ENCODE results near the gene NUBP2. TPM values are rescaled to one million over a fixed set of nuclear protein-coding genes. Genes with fewer than 3 reads are reported as not detected.

Gene NUBP2
- total RNA-seq, 3 donors from 2014 or later, result 32.1 to 43.1 (median 39.3) TPM

DNA sequence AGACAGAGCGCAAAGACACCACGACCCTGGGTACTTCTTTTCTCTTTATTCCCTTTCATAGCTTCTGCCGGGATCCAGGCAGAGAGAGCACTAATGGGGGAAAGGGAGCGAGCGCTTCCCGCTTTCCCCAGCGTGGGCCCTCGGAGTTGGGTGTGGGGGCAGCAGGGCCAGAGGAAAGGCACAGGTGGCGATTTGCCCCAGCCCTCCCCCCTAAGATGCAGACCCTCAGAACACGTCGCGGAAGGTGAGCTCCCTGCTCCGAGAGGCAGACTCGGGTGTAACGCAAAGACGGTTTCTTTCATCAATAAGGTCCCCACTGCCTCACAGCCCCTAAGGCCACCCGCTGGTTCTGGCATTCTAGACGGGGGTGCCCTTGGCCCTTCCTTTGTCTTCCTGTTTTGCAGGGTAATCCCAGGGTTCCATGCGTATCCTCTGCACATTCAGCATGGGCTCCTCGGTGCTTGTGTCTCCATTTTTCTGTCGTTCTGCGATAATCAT, 10.8 kb upstream of the NUBP2 start:
- Histone ChIP-seq H3K4me1 (ENCODE audit: low read depth) (peaks cover 31% of the 10 kb centered on the region), H3K9me3 (no peaks in the 10 kb centered on the region), H3K4me3 (peak overlapping the region; percentile 89), H3K36me3 (ENCODE audit: low read depth) (no peaks in the 10 kb centered on the region)
- ATAC-seq, result no peak
- TF ChIP-seq, protein P1, sequence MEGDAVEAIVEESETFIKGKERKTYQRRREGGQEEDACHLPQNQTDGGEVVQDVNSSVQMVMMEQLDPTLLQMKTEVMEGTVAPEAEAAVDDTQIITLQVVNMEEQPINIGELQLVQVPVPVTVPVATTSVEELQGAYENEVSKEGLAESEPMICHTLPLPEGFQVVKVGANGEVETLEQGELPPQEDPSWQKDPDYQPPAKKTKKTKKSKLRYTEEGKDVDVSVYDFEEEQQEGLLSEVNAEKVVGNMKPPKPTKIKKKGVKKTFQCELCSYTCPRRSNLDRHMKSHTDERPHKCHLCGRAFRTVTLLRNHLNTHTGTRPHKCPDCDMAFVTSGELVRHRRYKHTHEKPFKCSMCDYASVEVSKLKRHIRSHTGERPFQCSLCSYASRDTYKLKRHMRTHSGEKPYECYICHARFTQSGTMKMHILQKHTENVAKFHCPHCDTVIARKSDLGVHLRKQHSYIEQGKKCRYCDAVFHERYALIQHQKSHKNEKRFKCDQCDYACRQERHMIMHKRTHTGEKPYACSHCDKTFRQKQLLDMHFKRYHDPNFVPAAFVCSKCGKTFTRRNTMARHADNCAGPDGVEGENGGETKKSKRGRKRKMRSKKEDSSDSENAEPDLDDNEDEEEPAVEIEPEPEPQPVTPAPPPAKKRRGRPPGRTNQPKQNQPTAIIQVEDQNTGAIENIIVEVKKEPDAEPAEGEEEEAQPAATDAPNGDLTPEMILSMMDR (IDR thresholded peaks at IDR 0.05), result no peak
- intact Hi-C loops (cut with DNase I, micrococcal nuclease), result no loop called here
- DNase-seq, result peak in 1 of 3 donors; percentile 49

DNA sequence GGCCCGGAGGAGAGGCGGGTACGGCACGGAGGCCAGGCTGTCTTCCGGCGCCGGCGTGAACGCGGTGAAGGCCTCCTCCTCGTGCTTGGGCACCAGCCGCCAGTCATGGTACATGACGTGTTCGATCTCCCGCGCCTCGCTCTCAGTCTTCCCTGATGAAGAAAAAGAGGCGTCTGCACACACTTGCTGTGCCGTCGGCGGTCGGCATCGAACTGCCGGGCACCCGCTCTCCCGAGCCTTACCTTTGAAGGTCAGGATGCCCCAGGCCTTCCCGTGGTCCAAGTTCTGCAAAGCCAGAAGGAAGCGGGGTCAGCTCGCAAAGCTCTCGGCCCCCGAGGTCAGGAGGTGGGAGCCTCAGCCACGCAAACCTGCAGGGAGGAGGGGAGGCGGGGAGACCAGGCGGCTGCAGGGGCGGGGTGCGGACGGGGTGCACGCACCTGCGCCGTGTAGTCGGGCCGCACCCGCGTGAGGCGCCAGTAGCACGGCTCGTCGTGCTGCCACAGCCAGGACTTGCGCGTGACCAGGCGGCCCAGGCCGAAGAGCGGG, 10.3 kb upstream of the NUBP2 start, which contains the start of gene EME2:
EME2 (plus strand) TSS at position 449 of the 546 bp plus-strand sequence. CDS start 418 bp downstream, outside the sequence.
- Histone ChIP-seq H3K9me3 (no peaks in the 10 kb centered on the region), H3K4me3 (peak within 1 kb of the TSS; percentile 89), H3K4me1 (ENCODE audit: low read depth) (peaks cover 31% of the 10 kb centered on the region), H3K36me3 (ENCODE audit: low read depth) (peaks cover 2% of the 10 kb centered on the region)
- peak in 2 of 3 donors; percentile 59 to 77 for DNase-seq
- ATAC-seq, result peak; percentile 27
- TF ChIP-seq, protein P1 (IDR thresholded peaks at IDR 0.05), result no peak
- intact Hi-C loops (cut with DNase I, micrococcal nuclease), result no loop called here

DNA sequence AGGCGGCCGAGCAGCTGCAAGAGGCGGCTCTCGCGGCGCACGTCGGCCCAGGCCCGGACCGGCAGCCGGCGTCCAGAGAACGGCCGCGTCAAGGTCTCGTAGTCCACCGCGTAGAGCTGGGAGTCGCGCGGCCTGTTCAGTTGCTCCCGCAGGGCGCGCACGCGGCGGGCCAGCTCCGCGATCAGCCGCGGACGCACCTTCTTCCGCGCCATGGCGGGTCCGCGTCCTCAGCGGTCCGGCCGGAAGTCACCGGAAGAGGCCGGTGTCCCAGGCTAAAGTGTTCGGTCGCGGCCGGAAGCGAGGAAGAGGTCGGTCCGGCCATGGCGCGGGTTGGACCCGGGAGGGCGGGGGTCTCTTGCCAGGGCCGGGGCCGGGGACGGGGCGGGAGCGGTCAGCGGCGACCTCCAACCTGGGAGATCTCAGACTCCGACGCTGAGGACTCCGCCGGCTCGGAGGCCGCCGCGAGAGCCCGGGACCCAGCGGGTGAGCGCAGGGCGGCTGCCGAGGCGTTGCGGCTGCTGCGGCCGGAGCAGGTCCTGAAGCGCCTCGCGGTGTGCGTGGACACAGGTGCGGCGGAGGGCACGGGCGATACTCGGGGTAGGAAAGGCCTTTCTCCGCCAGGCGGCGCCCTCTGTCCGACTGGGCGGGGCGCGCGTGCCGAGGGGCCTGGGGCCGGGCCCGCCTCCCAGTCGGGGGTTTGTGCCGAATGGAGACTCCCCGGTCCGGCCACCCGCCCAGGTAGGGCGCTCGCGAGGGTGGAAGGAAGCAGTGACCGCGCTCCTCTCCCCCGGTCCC, 9.7 kb upstream of the NUBP2 start, which contains the start of gene MRPS34:
MRPS34 (minus strand) TSS at position 227 of the 795 bp plus-strand sequence; CDS start at position 212, 15 bp downstream.
- ATAC-seq (peak; percentile 80), DNase-seq (peak; percentile 85 to 91 (median 90))
- peak within 1 kb of the TSS; percentile 89 for H3K4me3 ChIP-seq
- H3K4me1 ChIP-seq (ENCODE audit: low read depth), result peaks cover 31% of the 10 kb centered on the region
- H3K36me3 ChIP-seq (ENCODE audit: low read depth), result peaks cover 5% of the 10 kb centered on the region
- intact Hi-C loops (cut with DNase I, micrococcal nuclease), result no loop called here
- TF ChIP-seq, protein P1 (IDR thresholded peaks at IDR 0.05), result peak; percentile 83
- H3K9me3 ChIP-seq, result no peaks in the 10 kb centered on the region

DNA sequence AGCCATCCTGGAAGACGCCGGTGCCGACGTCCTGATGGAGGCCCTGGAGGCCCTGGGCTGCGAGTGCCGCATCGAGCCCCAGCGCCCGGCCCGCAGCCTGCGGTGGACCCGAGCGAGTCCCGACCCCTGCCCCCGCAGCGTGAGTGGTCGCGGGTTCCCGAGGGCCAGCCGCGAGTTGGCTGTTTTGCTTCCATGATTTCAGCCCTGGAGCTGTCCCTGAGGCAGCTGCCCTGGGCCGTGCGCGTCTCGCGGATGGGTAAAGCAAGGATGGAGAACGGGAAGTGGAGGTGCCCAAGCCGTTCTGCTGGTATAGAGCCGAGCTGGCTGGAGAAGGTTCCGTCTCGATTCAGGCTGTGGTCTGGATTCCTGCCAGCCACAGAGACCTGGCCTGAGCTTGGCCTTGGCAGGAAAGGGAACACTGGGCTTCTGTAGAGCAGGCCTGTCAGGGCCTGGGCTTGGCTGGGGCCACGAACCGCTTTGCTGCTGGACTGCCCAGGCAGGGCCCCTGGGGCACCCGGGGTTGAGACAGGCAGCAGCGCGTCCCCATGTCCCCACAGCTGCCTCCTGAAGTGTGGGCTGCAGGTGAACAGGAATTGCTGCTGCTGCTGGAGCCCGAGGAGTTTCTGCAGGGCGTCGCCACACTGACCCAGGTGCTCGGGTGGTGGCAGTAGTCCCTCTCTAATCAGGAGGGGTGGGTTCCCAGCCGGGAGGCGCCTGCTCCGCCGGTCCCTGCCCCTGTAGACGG, 8.9 kb upstream of the NUBP2 start:
- Histone ChIP-seq H3K9me3 (no peaks in the 10 kb centered on the region), H3K4me3 (peak overlapping the region; percentile 89), H3K36me3 (ENCODE audit: low read depth) (peaks cover 5% of the 10 kb centered on the region), H3K4me1 (ENCODE audit: low read depth) (peaks cover 31% of the 10 kb centered on the region)
- TF ChIP-seq, protein P1 (IDR thresholded peaks at IDR 0.05), result no peak
- peak; percentile 4 for ATAC-seq
- intact Hi-C loops (cut with DNase I, micrococcal nuclease), result no loop called here
- DNase-seq, result no peak

DNA sequence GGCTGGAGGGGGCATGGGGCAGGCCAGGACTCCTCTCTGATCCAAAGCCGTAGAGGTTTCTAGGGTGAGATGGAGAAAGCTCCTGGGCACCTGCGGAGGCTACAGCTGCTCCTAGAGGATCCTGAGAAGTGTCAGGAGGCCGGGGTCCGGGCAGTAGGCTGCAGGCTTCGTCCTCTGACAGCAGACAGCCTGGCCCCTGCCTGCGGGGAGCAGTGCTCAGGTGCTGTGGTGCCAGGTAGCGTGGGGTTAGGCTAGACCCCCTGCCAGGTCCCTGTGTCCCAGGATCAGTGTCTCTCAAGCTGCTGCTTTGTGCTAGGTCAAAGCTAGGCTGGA, 8.3 kb upstream of the NUBP2 start:
- Histone ChIP-seq H3K9me3 (no peaks in the 10 kb centered on the region), H3K36me3 (ENCODE audit: low read depth) (peaks cover 5% of the 10 kb centered on the region), H3K4me1 (ENCODE audit: low read depth) (peaks cover 30% of the 10 kb centered on the region), H3K4me3 (no peak overlapping the region)
- TF ChIP-seq, protein P1 (IDR thresholded peaks at IDR 0.05), result no peak
- ATAC-seq (no peak), DNase-seq (no peak)
- intact Hi-C loops (cut with DNase I, micrococcal nuclease), result no loop called here

Measured in mucosa of descending colon (tissue), 3 donors.